Measurements from ENCODE around the gene SLC12A7.
"Not testable (repeated sequence)": the region's sequence is repeated elsewhere in the genome, so short reads cannot be mapped to it uniquely, and the experiment has no call there.

The SLC12A7 gene

DNA sequence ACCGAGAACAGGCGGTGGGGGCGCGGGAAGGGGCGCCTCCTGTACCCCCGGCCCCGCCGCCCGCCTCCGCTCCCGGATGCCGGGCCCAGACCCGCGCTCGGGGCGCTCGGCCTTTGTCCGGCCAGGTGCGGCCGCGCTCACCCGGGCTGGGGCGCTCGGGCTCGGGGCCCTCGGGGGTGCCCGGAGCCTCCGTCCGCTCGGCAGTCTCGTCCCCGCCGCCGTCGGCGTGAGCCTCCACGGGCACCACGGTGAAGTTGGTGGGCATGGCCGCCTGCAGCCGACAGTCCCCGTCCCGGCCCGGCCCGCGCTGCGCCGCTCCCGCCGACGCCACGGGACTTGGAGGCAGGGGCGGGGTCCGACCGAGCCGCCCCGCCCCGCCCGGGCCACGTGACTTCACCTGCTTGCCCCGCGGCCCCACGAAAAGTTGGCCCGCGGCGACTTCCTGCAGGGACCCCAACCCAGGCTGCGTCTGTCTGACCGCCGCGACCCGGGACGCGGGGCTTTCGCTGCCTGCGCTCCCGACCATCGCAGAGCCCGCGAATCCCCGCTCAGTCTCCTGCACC lies at the start of gene SLC12A7:
SLC12A7 (minus strand) TSS at position 337 of the 563 bp plus-strand sequence; CDS start at position 265, 72 bp downstream.
- peak; percentile 53 to 71 for DNase-seq
- TF ChIP-seq POLR2A (IDR thresholded peaks at IDR 0.05; ENCODE audit: low read length) (peak; percentile 55), GATA1 (IDR thresholded peaks at IDR 0.05; ENCODE audit: low read depth, low read length) (no peak)

DNA sequence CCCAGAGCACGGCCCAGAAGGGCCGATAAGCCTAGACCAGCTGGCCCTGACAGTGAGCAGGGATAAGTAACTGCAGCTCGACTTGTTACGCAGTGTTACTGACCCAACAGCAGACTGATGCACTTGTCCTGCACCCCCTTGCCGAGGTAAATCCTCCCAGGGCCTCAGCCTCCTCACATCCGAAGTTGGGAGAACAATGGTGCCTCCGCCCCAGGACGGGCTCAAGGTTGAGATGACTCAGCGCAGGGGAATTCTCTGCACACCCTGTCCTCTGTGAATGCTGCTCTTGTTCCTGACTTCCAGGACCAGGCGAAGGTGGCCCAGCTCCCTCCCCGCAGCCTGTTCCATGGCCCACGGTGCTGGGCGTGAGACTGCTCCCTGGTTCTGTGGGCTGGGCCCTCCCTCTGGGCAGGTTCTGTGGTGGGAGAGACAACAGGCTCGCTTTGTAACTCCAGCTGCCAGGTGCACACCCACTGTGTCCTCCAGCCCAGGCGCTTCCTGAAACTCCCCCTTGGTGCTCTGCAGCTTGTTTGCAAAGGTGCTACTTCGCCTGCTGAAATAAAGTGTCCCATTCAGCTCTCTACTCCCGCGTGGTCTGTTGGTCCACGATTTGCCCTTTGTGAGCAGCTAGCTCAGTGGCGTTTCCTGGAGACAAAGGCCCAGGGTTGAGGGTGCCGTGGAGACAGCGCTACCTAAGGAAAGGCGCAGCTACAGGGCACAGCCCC lies 49.4 kb upstream of the SLC12A7 start:
- TF ChIP-seq POLR2A (IDR thresholded peaks at IDR 0.05; ENCODE audit: low read length) (no peak), GATA1 (IDR thresholded peaks at IDR 0.05; ENCODE audit: low read depth, low read length) (no peak)
- no peak for DNase-seq

DNA sequence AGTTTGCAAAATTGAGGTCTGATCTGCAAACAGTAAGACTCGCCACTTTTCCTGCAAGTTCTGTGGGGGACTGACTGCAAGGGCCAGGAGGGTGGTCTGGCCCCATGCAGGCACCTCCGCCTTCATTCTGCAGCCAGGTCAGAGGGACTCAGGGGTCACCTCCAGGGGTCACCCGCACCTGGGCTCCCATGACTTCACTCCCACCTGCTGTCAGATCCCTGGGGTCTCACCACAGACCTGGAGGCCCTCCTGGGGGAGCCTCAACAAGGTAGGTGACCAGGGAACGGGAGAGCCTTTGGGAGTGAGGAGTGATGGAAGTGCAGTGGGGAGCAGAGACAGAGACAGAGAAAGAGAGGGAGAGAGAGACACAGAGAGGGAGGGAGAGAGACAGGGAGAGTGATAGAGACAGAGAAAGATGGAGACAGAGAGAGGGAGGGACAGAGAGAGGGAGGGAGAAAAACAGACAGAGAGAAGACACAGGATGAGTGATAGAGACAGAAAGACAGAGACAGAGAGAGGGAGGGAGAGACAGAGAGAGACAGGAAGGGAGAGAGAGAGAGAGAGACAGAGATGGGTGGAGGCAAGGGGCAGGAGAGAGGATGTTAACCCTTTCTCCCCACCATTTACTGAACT lies 48.0 kb upstream of the SLC12A7 start:
- TF ChIP-seq POLR2A (IDR thresholded peaks at IDR 0.05; ENCODE audit: low read length) (no peak), GATA1 (IDR thresholded peaks at IDR 0.05; ENCODE audit: low read depth, low read length) (no peak)
- no peak for DNase-seq

DNA sequence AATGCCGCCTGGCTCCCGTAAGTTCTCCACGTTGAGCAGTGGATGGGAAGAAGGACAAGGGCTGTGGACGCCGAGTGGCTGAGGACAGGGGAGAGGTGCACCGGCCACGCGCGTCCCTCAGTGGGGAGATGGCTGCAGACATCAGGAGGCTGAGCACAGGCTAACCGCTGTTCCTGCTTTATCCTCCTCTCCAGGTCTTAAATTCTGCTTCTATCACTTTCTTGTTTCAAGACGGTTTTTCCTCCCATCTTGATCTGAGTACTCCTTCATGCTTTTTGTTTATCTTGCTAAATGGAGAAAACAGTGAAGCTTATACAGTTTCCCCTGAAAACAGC lies 47.4 kb upstream of the SLC12A7 start:
- DNase-seq = no peak

DNA sequence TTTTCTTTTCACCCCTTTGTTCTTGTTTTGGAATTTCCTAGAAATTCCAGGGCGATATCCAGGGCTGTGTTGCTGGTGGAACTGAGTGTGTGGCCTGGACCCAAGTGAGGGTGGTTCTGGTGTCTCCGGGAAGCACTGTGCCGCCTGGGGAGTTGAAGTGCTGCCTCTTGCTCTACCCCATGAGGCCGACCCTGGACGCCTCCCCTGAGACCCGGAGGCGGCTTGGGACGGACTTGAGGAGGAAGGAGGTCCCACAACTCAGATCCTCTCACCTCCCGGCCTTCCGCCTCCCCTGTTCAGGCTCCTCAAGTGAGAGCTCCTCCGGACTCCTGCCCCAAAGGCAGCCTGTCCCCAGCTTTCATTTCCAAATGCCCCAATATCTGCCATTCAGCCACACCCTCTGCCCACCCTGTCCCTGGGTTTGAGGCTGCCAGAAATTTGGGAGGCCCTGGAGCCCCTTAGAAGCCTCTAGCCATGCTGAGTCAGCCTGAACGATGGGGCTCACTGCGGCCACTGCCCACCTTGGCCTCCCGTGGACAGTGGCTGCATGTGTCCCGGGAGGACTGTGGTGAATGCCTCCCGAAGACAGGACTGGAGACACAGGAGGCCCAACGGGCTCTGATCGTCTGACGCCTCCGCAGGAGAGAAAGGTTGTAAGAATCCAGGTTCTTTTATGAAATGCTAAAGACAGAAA lies 46.9 kb upstream of the SLC12A7 start:
- DNase-seq = no peak
- TF ChIP-seq GATA1 (IDR thresholded peaks at IDR 0.05; ENCODE audit: low read depth, low read length) (no peak), POLR2A (IDR thresholded peaks at IDR 0.05; ENCODE audit: low read length) (no peak)

More for the DNA sequence above, 47.4 kb upstream of the SLC12A7 start:
- TF ChIP-seq GATA1 (IDR thresholded peaks at IDR 0.05; ENCODE audit: low read depth, low read length) = no peak
- TF ChIP-seq POLR2A (IDR thresholded peaks at IDR 0.05; ENCODE audit: low read length) = no peak

DNA sequence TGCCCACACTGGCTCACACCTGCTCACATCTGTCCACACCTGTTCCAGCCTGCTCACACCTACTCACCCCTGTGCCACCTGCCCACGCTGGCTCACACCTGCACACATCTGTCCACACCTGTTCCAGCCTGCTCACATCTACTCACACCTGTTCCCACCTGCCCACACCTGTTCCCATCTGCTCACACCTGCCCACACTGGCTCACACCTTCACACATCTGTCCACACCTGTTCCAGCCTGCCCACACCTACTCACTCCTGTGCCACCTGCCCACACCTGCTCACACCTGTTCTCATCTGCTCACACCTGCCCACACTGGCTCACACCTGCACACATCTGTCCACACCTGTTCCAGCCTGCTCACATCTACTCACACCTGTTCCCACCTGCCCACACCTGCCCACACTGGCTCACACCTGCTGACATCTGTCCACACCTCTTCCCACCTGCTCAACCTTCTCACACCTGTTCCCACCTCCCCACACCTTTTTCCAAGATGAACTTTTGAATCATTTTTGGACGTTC lies 45.7 kb upstream of the SLC12A7 start:
- not testable (repeated sequence) for DNase-seq

DNA sequence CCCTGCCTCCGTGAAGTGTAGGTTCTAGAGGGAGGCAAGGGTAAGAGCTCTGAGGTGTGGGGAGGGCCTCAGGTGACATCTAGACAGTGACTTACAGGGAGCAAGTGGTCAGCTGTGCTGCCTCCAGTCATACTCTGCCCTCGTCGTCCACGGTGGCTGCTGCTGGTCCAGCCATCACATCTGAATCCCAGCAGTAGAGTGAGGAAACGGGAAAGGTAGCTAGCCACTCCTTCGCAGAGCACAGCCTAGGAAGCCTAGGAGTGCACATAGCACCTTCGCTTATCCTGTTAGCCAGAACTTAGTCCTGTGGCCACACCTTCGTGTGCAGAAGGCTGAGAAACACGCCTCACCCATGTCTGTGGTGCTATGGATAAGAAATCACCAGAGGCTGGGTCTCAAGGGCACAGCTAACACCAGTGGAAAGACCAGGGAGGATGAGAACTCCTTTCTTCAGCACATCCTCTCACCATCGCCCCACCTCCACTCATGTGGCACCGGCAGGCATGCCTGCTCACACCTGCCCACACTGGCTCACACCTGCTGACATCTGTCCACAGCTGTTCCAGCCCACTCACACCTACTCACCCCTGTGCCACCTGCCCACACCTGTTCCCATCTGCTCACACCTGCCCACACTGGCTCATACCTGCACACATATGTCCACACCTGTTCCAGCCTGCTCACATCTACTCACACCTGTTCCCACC lies 45.0 kb upstream of the SLC12A7 start:
- DNase-seq = peak in 1 of 2 experiments; percentile 34
- TF ChIP-seq POLR2A (IDR thresholded peaks at IDR 0.05; ENCODE audit: low read length) (no peak), GATA1 (IDR thresholded peaks at IDR 0.05; ENCODE audit: low read depth, low read length) (no peak)

DNA sequence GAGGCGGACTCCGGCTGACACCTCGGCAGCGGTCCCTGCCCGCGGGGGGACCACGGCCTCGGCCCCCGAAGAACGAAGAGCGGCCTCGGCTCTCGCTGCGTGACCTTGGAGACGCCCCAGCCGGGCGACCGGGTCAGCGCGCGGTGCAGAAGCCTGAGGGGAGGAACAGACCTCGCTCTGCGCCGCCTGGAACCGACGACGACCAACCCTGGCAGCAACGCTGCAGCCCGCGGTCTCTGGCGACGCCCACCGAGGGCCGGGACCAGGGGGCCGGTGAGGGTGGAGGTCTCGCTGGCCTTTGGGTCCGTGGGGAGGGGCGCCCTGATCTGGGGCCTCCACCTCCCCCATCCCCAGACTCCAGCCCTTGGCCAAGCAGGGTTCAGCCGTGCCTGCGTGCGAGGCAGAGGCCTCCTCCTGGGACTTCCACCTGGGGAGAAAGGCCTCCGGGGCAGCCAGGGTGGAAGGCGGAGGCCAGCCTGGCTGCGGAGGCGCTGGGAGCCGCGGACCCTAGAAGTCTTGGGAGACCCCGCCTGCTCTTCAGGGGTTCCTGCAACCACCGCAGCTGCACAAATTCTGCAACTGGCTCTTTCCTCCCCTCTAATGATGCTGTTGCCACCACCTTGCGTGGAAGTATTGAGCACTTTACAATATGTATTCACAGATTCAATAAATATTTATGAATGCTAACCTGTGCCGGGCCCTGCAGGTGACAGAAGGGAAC lies 44.3 kb upstream of the SLC12A7 start:
- TF ChIP-seq POLR2A (IDR thresholded peaks at IDR 0.05; ENCODE audit: low read length) (no peak), GATA1 (IDR thresholded peaks at IDR 0.05; ENCODE audit: low read depth, low read length) (no peak)
- DNase-seq = no peak

DNA sequence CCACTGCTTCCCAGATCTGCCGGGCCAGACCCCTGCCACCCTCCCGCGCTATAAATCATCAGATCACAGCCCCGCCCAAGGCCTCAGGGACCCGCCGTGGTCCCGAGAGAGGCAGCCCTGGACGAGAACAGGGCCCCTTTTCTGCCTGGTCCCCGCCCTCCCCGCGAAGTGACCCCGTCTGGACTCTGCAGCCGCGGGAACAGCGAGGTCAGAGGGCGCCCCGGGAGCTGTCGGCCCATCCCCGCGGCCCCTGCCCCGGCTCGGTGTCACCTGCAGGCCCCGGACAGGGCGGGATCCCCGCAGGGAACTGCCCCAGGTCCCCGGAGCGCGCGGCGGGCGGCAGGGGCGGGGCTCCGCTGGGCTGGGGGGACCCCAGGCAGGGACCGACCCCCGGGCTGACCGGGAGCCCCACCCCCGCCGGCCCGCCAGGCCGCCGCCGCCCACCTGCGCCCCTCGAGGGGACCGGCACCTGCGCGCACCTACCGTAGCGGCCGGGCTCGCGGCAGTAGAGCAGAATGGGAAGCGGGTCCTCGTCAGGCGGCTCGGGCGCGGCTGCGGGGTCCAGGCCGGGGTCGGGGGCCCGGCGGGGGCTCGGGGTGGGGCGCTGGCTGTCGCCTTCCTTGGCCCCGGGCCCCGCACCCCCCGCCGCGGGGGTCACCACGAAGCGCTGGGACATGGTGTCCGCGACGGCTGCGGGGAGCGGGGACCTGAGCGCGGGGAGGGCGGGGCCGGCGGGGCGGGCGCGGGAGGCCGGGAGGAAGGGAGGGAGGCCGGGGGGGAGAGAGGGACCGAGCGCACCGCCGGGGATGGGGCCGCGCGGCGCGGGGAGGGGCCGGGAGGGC lies 43.5 kb upstream of the SLC12A7 start:
- no peak for DNase-seq
- no peak for TF ChIP-seq POLR2A (IDR thresholded peaks at IDR 0.05; ENCODE audit: low read length)

DNA sequence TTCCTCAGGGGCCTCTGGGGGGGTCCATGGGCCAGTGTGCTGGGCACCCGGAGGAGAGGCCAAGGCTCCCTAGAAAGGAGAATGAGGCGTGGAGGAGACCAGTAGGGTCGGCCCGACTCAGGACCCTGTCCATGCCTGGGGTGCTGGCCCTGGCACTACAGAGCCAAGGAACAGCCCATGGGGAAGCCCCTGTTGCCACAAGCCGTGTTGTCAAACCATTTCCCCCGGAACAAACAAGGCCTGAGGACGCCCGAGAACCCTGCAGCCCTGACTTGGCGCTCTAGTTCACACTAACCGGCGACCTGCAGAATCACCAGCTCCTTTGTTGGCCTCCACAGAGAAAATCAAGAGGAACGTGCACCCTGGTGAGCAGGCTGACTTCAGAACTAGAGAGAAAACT lies 41.6 kb upstream of the SLC12A7 start:
- no peak for DNase-seq
- TF ChIP-seq POLR2A (IDR thresholded peaks at IDR 0.05; ENCODE audit: low read length) (no peak), GATA1 (IDR thresholded peaks at IDR 0.05; ENCODE audit: low read depth, low read length) (no peak)

DNA sequence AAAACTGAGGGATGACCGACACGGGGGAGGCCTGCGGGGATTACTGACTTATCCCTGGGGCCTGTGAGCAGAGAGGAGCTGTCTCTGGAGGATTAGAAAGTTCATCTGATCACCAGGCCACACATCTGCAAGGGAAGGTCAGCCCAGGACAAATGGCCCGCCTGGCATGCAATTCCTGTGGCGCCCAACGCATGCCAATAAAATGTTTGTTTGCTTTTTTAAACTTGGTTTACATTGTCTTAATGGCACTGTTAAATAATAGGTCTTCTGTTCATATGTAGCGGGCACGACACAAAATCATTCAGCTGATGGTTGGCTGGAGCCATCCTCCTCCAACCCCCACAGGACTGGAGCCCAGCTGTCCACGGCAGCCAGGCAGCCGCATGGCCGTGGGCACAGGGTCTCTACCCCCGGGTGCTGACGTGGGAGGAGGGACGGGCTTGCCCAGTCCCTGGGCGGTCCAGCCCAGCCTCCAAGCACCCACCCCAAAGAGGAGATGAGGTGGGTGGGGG lies 41.0 kb upstream of the SLC12A7 start:
- TF ChIP-seq POLR2A (IDR thresholded peaks at IDR 0.05; ENCODE audit: low read length) (no peak), GATA1 (IDR thresholded peaks at IDR 0.05; ENCODE audit: low read depth, low read length) (no peak)
- no peak for DNase-seq

DNA sequence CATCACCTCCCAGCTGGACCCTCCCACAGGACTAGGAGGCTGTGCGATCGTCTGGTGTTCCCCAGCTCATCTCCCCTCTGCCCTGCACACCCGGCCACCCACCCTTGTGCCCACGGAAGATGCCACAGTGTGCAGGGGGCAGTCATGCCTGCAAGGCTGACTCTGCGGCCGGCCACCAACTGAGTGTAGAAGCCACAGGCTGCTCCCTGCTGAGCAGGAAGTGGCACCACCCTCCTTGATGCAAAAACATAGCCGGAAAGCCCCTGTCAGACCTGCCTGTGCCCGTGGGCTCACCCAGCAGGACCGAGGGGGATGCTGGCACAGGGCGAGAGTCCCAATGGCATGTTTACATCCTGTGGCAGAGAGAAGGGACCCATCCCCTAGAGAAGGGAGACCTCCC lies 40.3 kb upstream of the SLC12A7 start:
- DNase-seq = no peak
- TF ChIP-seq POLR2A (IDR thresholded peaks at IDR 0.05; ENCODE audit: low read length) (no peak), GATA1 (IDR thresholded peaks at IDR 0.05; ENCODE audit: low read depth, low read length) (no peak)
